Right cardiac atrium (tissue), 5 donors: ENCODE data around the gene MTUS2. TPM values are rescaled to one million over a fixed set of nuclear protein-coding genes. Genes with fewer than 3 reads are reported as not detected.
"Not testable (repeated sequence)": the region's sequence is repeated elsewhere in the genome, so short reads cannot be mapped to it uniquely, and the experiment has no call there.

Experiments
- ATAC-seq, 2 donors: fragments of 200-7000 bp; cut with Tn5 transposase; one replicate each; pipeline versions ENCODE4 v1.8.0 to v1.9.1; 2020; ENCODE audit warnings: moderate library complexity in 2 of 2, mild to moderate bottlenecking in 1 of 2
- DNase-seq, 3 donors: peaks; one replicate each; pipeline ENCODE4 v3.0.0-alpha.2; 2020
- H3K27ac ChIP-seq: one replicate; pipeline ENCODE4 v1.5.1; 2013; ENCODE audit warnings: mild to moderate bottlenecking, low read length, control low read depth, moderate library complexity
- H3K27me3 ChIP-seq: one replicate; pipeline ENCODE4 v1.6.1; 2013; ENCODE audit not compliant: control insufficient read depth, insufficient read depth
- H3K4me1 ChIP-seq: one replicate; pipeline ENCODE4 v1.6.1; 2013; ENCODE audit warnings: low read length; ENCODE audit not compliant: control insufficient read depth, insufficient read depth
- H3K4me3 ChIP-seq: one replicate; pipeline ENCODE4 v1.5.1; 2013; ENCODE audit warnings: low read length, control low read depth
- H3K9me3 ChIP-seq: one replicate; pipeline ENCODE4 v1.6.1; 2013; ENCODE audit warnings: low read length; ENCODE audit not compliant: control insufficient read depth
- WGBS: extraction: QIAGEN DNeasy Blood & Tissue Kit; methylation state at CpG from one replicate; pipeline ENCODE4 v1.1.7; 2013; 5-methylcytosine and 5-hydroxymethylcytosine counted together
- intact Hi-C, 4 donors: fragments of 100-400 bp; cut with DNase I; formaldehyde crosslinking; loops; one replicate each; pipeline versions ENCODE4 v1.11.0 to v1.14.0; 2022 to 2023
- polyA plus RNA-seq: library from polyadenylated mRNA; stranded (reverse); fragments of 200-250 nt; gene quantifications from one replicate; pipeline ENCODE4 v1.2.3, GENCODE V29; 2013
- total RNA-seq, 4 donors: library from RNA; stranded (reverse); fragmentation: NEBNext Ultra II Directional; extraction: Animal tissue kit (Norgen Biotek cat#: 25700); gene quantifications; one replicate each; pipeline ENCODE4 v1.2.1, GENCODE V29; 2021
- donor health status: healthy with polysubstance abuse.
- donor health status: DM: no; HTN: yes; CAD: no.
- donor health status: DM: no; HTN: no; CAD: no.
- donor health status: DM: no; HTN: yes; CAD: no; lungs with severe emphysema.
- donor health status: DM: yes; HTN: yes; CAD: no.

MTUS2 gene
- total and polyA plus RNA-seq, 5 donors: 25.9 to 139 (median 79.1) TPM

GRCh38 chr13:29324601-29325000 is 504.5 kb downstream of the MTUS2 start:
- Histone ChIP-seq H3K27ac (no peak overlapping the region), H3K4me3 (no peak overlapping the region), H3K27me3 (no peaks in the 10 kb centered on the region), H3K9me3 (no peaks in the 10 kb centered on the region), H3K4me1 (no peaks in the 10 kb centered on the region)
- DNase-seq (no peak), ATAC-seq (no peak)
- intact Hi-C loops: no loop called here
- 65% methylated on average over 1 of the region's 1 CpG for WGBS

- Histone ChIP-seq H3K9me3 (no peaks in the 10 kb centered on the region), H3K27ac (no peak overlapping the region), H3K4me1 (no peaks in the 10 kb centered on the region), H3K4me3 (no peak overlapping the region), H3K27me3 (no peaks in the 10 kb centered on the region)
- intact Hi-C loops: no loop called here
- ATAC-seq (no peak), DNase-seq (no peak)
- WGBS: 37% methylated on average over 2 of the region's 2 CpGs
Observed at GRCh38 chr13:29328501-29328900, 508.4 kb downstream of the MTUS2 start.

GRCh38 chr13:29336356-29336755 is 516.2 kb downstream of the MTUS2 start:
- Histone ChIP-seq H3K27ac (no peak overlapping the region), H3K9me3 (no peaks in the 10 kb centered on the region), H3K4me3 (no peak overlapping the region), H3K4me1 (no peaks in the 10 kb centered on the region), H3K27me3 (no peaks in the 10 kb centered on the region)
- 66% methylated on average over 7 of the region's 7 CpGs for WGBS
- intact Hi-C loops: no loop called here
- DNase-seq: no peak
- ATAC-seq: no peak

GRCh38 chr13:29339386-29340272 is 519.5 kb downstream of the MTUS2 start:
- no peak overlapping the region for H3K27ac ChIP-seq
- no peak overlapping the region for H3K4me3 ChIP-seq
- ATAC-seq: no peak
- intact Hi-C loops: no loop called here
- H3K9me3 ChIP-seq: no peaks in the 10 kb centered on the region
- no peaks in the 10 kb centered on the region for H3K27me3 ChIP-seq
- DNase-seq: peak in 1 of 3 donors; percentile 36
- 84% methylated on average over 44 of the region's 44 CpGs for WGBS
- H3K4me1 ChIP-seq: no peaks in the 10 kb centered on the region

- intact Hi-C loops: loop anchor here in 2 of 4 donors (5.0 kb wide), 1 partner anchor 134 kb away; no protein-coding TSS in a partner anchor
Observed at GRCh38 chr13:29345860-29346582, 525.9 kb downstream of the MTUS2 start.

GRCh38 chr13:29355029-29355428 is 534.9 kb downstream of the MTUS2 start:
- H3K9me3 ChIP-seq: no peaks in the 10 kb centered on the region
- H3K4me1 ChIP-seq: no peaks in the 10 kb centered on the region
- DNase-seq (no peak), ATAC-seq (no peak)
- H3K27me3 ChIP-seq: no peaks in the 10 kb centered on the region
- intact Hi-C loops: no loop called here
- H3K4me3 ChIP-seq: no peak overlapping the region
- 76% methylated on average over 6 of the region's 6 CpGs for WGBS
- no peak overlapping the region for H3K27ac ChIP-seq

More at GRCh38 chr13:29345860-29346582, 525.9 kb downstream of the MTUS2 start:
- not testable (repeated sequence) for DNase-seq, H3K4me1 ChIP-seq, H3K27ac ChIP-seq, H3K9me3 ChIP-seq, H3K4me3 ChIP-seq, ATAC-seq, H3K27me3 ChIP-seq
- WGBS: 59% methylated on average over 7 of the region's 7 CpGs

GRCh38 chr13:29359181-29359580 is 539.0 kb downstream of the MTUS2 start:
- Histone ChIP-seq H3K4me1 (no peaks in the 10 kb centered on the region), H3K27me3 (no peaks in the 10 kb centered on the region), H3K27ac (no peak overlapping the region), H3K4me3 (no peak overlapping the region), H3K9me3 (no peaks in the 10 kb centered on the region)
- 93% methylated on average over 19 of the region's 19 CpGs for WGBS
- no peak for DNase-seq
- intact Hi-C loops: no loop called here
- no peak for ATAC-seq

- Histone ChIP-seq H3K9me3 (no peaks in the 10 kb centered on the region), H3K4me1 (no peaks in the 10 kb centered on the region), H3K4me3 (no peak overlapping the region), H3K27ac (no peak overlapping the region), H3K27me3 (no peaks in the 10 kb centered on the region)
- intact Hi-C loops: loop anchor here (5.0 to 10.0 kb wide), 2 partner anchors 537 to 544 kb away; partner anchors contain the start of gene MTUS2 (in 1 of the 4)
- DNase-seq (no peak), ATAC-seq (no peak)
- 57% methylated on average over 3 of the region's 3 CpGs for WGBS
Observed at GRCh38 chr13:29361716-29362115, 541.6 kb downstream of the MTUS2 start.

- no peak overlapping the region for H3K27ac ChIP-seq
- peak in 1 of 3 donors; percentile 15 for DNase-seq
- no peaks in the 10 kb centered on the region for H3K4me1 ChIP-seq
- intact Hi-C loops: loop anchor here (5.0 to 10.0 kb wide), 2 partner anchors 538 to 546 kb away; partner anchors contain the start of gene MTUS2 (in 1 of the 4)
- H3K9me3 ChIP-seq: no peaks in the 10 kb centered on the region
- H3K27me3 ChIP-seq: no peaks in the 10 kb centered on the region
- 8% methylated on average over 6 of the region's 6 CpGs for WGBS
- H3K4me3 ChIP-seq: no peak overlapping the region
- peak; percentile 88 to 93 for ATAC-seq
Observed at GRCh38 chr13:29362849-29363604, 542.9 kb downstream of the MTUS2 start.

- 8% methylated on average over 8 of the region's 8 CpGs for WGBS
- Histone ChIP-seq H3K9me3 (no peaks in the 10 kb centered on the region), H3K4me1 (no peaks in the 10 kb centered on the region), H3K27me3 (no peaks in the 10 kb centered on the region), H3K27ac (no peak overlapping the region), H3K4me3 (no peak overlapping the region)
- intact Hi-C loops: loop anchor here in 1 of 4 donors (10.0 kb wide), 1 partner anchor 544 kb away; the partner anchor contains the start of gene MTUS2
- DNase-seq: no peak
- ATAC-seq: peak in 1 of 2 donors; percentile 55
Observed at GRCh38 chr13:29369060-29369743, 549.1 kb downstream of the MTUS2 start.
